OCI-M2 (cell line): ENCODE results near the gene NPNT.

Source experiments
- DNase-seq: peaks from one replicate; lab custom pipeline; 2025; ENCODE audit not compliant: unreplicated experiment; lab: John Stamatoyannopoulos, UW

Gene NPNT

DNA sequence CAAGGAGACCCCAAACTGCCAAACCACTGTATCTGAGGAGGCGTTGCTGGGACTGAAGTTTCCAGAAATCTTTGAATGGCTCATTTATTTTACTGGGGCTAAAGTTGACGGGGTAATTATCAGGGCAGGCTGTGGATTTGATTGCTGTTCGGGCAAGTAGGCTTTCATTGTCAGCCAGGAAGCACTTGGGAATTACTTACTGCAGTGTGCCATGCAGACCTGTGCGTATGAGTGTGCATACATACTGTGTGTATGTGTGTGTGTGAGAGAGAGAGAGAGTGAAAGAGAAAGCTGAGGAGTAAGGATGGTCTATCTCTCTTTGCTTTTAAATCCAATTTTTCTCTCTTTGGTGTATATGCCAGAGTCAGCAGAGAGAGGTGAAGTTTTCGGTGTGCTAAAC lies 122.7 kb downstream of the NPNT start:
- no peak for DNase-seq

DNA sequence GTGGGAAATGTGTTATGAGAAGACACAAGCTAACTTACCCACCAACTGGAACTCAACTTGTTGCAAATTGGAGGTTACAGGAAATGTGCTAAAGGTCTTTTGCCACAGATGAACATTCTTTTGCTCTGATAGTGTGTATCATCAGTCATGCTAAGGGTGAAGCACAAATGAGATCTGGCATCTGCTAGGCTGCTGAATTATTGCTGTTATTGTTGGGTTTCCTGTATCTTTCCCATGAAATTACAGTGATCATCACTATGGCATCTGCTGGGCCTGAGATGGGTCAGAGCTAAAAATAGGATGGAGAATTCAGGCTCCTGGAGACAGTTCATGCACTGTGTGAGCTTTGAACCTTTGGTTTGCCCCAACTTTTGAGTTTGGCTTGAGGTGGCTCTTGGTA lies 124.5 kb downstream of the NPNT start:
- no peak for DNase-seq
